WTC11 (cell line): ENCODE data around the gene BICD1. TPM values are rescaled to one million over a fixed set of nuclear protein-coding genes. Genes with fewer than 3 reads are reported as not detected.

Experiments
- ATAC-seq: fragments of 200-7000 bp; cut with Tn5 transposase; 2 replicates; pipeline ENCODE4 v1.10.0; 2021; ENCODE audit warnings: mild to moderate bottlenecking, moderate library complexity
- CTCF ChIA-PET: fragments of 300-600 bp; sonication (Branson Sonifier 250); formaldehyde crosslinking; loops from one replicate; lab custom pipeline; 2021; ENCODE audit warnings: antibody characterized with exemption; lab: Charles Lee
- POLR2A ChIA-PET: fragments of 350-600 bp; sonication (Branson Sonifier 250); formaldehyde crosslinking; loops from one replicate; lab custom pipeline; 2021; ENCODE audit warnings: antibody characterized with exemption; lab: Charles Lee
- DNase-seq: peaks from one replicate; pipeline ENCODE4 v3.0.0; 2021; ENCODE audit warnings: low spot score
- H3K27ac Mint-ChIP-seq: 2 replicates; pipeline ENCODE4 v1.8.0; 2021; ENCODE audit warnings: mixed read lengths
- H3K27me3 Mint-ChIP-seq: 2 replicates; pipeline ENCODE4 v1.8.0; 2021; ENCODE audit warnings: low read depth, mild to moderate bottlenecking, moderate library complexity, mixed read lengths
- H3K36me3 Mint-ChIP-seq: 2 replicates; pipeline ENCODE4 v1.8.0; 2021; ENCODE audit warnings: mixed read lengths
- H3K4me1 Mint-ChIP-seq: 2 replicates; pipeline ENCODE4 v1.8.0; 2022; ENCODE audit warnings: mixed read lengths
- H3K4me3 Mint-ChIP-seq: 2 replicates; pipeline ENCODE4 v1.8.0; 2021; ENCODE audit warnings: mild to moderate bottlenecking, moderate library complexity, mixed read lengths
- H3K9me3 Mint-ChIP-seq: 2 replicates; pipeline ENCODE4 v1.8.0; 2021; ENCODE audit warnings: mixed read lengths
- ATF1 ChIP-seq: sonication (generic); formaldehyde crosslinking; IDR thresholded peaks from 2 replicates; pipeline ENCODE4 v1.8.1; 2023; ENCODE audit warnings: mild to moderate bottlenecking, moderate library complexity, missing genetic modification reagents
- CREM ChIP-seq: sonication (generic); formaldehyde crosslinking; IDR thresholded peaks from 2 replicates; pipeline ENCODE4 v1.8.1; 2022; ENCODE audit warnings: mild to moderate bottlenecking, missing genetic modification reagents, moderate library complexity
- FOXJ3 ChIP-seq: sonication (generic); formaldehyde crosslinking; IDR thresholded peaks from 2 replicates; pipeline ENCODE4 v1.9.0; 2021; ENCODE audit warnings: missing genetic modification reagents, mild to moderate bottlenecking, borderline replicate concordance
- FOXP1 ChIP-seq: sonication (generic); formaldehyde crosslinking; IDR thresholded peaks from 2 replicates; pipeline ENCODE4 v1.8.0; 2022; ENCODE audit warnings: missing genetic modification reagents, mild to moderate bottlenecking, moderate library complexity, borderline replicate concordance
- GABPB1 ChIP-seq: sonication (generic); formaldehyde crosslinking; IDR thresholded peaks from 2 replicates; pipeline ENCODE4 v1.8.1; 2023; ENCODE audit warnings: mild to moderate bottlenecking, missing genetic modification reagents
- GRHL2 ChIP-seq: fragments of 250-450 bp; sonication (Bioruptor Pico); IDR thresholded peaks from 2 replicates; pipeline ENCODE4 v1.8.0; 2022; ENCODE audit warnings: mild to moderate bottlenecking, moderate library complexity; ENCODE audit not compliant: insufficient replicate concordance, severe bottlenecking
- JUN ChIP-seq: sonication (generic); formaldehyde crosslinking; IDR thresholded peaks from 2 replicates; pipeline ENCODE4 v1.8.0; 2023; ENCODE audit warnings: mild to moderate bottlenecking, missing genetic modification reagents
- NFYB ChIP-seq: sonication (generic); formaldehyde crosslinking; conservative IDR thresholded peaks from 2 replicates; pipeline ENCODE4 v1.8.0; 2022; ENCODE audit warnings: low read depth, missing genetic modification reagents
- NR2C2 ChIP-seq: sonication (generic); formaldehyde crosslinking; IDR thresholded peaks from 2 replicates; pipeline ENCODE4 v1.8.0; 2022; ENCODE audit warnings: mild to moderate bottlenecking, missing genetic modification reagents
- SMAD3 ChIP-seq: sonication (generic); formaldehyde crosslinking; IDR thresholded peaks from 2 replicates; pipeline ENCODE4 v1.8.0; 2022; ENCODE audit warnings: missing genetic modification reagents, mild to moderate bottlenecking, borderline replicate concordance
- TEAD4 ChIP-seq: sonication (generic); formaldehyde crosslinking; IDR thresholded peaks from 2 replicates; pipeline ENCODE4 v1.8.0; 2022; ENCODE audit warnings: mild to moderate bottlenecking, missing genetic modification reagents
- ZNF232 ChIP-seq: sonication (generic); formaldehyde crosslinking; IDR thresholded peaks from 2 replicates; pipeline ENCODE4 v1.8.0; 2022; ENCODE audit warnings: mild to moderate bottlenecking, missing genetic modification reagents
- total RNA-seq: library from RNA; stranded (reverse); gene quantifications from 3 replicates; pipeline ENCODE4 v1.2.3, GENCODE V29; 2021
- TF ChIP-seq, protein P1 (sequence below): sonication (generic); formaldehyde crosslinking; IDR thresholded peaks from 2 replicates; pipeline ENCODE4 v1.8.1; 2022; ENCODE audit warnings: mild to moderate bottlenecking, missing genetic modification reagents, moderate library complexity, borderline replicate concordance
- TF ChIP-seq, protein P2 (sequence below): fragments of 250-450 bp; sonication (Bioruptor Pico); IDR thresholded peaks from 2 replicates; pipeline ENCODE4 v1.9.0; 2021; ENCODE audit warnings: moderate library complexity, mild to moderate bottlenecking, inconsistent platforms, borderline replicate concordance
- TF ChIP-seq, protein P3 (sequence below): fragments of 250-450 bp; sonication (Bioruptor Pico); IDR thresholded peaks from 2 replicates; pipeline ENCODE4 v1.8.0; 2021; ENCODE audit warnings: mild to moderate bottlenecking
- TF ChIP-seq, protein P4 (sequence below): sonication (generic); formaldehyde crosslinking; IDR thresholded peaks from 2 replicates; pipeline ENCODE4 v1.8.0; 2022; ENCODE audit warnings: missing genetic modification reagents
- TF ChIP-seq, protein P5 (sequence below): sonication (generic); formaldehyde crosslinking; IDR thresholded peaks from 2 replicates; pipeline ENCODE4 v1.8.1; 2023; ENCODE audit warnings: mild to moderate bottlenecking, missing genetic modification reagents
- TF ChIP-seq, protein P6 (sequence below): sonication (generic); formaldehyde crosslinking; IDR thresholded peaks from 2 replicates; pipeline ENCODE4 v1.8.0; 2022; ENCODE audit warnings: mild to moderate bottlenecking, missing genetic modification reagents
- TF ChIP-seq, protein P7 (sequence below): fragments of 250-450 bp; sonication (Bioruptor Pico); IDR thresholded peaks from 2 replicates; pipeline ENCODE4 v1.9.0; 2021; ENCODE audit warnings: mild to moderate bottlenecking

BICD1 gene
- total RNA-seq, 1 experiment from 2014 or later, result 69.4 TPM

DNA sequence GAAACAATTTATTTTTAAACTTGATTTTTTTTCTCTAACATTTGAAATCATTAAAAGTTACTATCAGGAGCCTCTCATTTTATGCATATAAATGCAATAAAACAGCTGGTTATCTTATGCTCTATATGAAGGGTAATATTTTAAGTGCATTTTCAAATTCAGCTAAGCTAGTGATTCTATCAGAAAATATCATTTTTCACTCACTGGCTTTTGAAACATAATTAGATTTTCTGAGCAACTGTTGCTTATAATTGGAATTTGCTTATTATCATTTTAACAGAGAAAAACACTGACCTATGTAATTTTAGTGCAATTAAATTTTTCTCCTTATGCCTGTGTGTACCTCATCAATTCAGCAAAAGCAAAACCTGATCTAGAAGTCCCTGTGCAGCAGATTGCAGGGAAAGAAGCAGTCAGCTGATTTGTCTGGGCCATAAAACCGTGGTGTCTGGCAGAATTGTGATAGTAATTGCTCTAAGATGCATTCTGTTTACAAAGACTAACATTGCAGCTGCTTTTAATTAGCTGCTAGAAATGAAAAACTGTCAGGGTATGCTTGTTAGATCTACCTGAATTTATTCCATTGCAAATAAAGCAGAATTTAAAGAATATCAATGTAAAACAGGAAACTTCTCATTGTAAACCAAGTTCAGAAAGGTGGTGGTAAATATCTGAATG is 75.0 kb downstream of the BICD1 start:
- DNase-seq (no peak), ATAC-seq (no peak)
- H3K27me3 Mint-ChIP-seq, result no peaks in the 10 kb centered on the region
- H3K36me3 Mint-ChIP-seq, result peaks cover 5% of the 10 kb centered on the region
- TF ChIP-seq FOXJ3 (CRISPR knock-in tag), result no peak
- no peak for TF ChIP-seq FOXP1 (CRISPR knock-in tag)
- TF ChIP-seq ATF1, result no peak
- TF ChIP-seq, protein P1, sequence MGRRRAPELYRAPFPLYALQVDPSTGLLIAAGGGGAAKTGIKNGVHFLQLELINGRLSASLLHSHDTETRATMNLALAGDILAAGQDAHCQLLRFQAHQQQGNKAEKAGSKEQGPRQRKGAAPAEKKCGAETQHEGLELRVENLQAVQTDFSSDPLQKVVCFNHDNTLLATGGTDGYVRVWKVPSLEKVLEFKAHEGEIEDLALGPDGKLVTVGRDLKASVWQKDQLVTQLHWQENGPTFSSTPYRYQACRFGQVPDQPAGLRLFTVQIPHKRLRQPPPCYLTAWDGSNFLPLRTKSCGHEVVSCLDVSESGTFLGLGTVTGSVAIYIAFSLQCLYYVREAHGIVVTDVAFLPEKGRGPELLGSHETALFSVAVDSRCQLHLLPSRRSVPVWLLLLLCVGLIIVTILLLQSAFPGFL, result no peak
- no peak for TF ChIP-seq JUN
- no peak for TF ChIP-seq CREM (CRISPR knock-in tag)
- TF ChIP-seq, protein P2, sequence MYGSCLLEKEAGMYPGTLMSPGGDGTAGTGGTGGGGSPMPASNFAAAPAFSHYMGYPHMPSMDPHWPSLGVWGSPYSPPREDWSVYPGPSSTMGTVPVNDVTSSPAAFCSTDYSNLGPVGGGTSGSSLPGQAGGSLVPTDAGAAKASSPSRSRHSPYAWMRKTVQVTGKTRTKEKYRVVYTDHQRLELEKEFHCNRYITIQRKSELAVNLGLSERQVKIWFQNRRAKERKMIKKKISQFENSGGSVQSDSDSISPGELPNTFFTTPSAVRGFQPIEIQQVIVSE (CRISPR knock-in tag), result no peak
- TF ChIP-seq, protein P3, sequence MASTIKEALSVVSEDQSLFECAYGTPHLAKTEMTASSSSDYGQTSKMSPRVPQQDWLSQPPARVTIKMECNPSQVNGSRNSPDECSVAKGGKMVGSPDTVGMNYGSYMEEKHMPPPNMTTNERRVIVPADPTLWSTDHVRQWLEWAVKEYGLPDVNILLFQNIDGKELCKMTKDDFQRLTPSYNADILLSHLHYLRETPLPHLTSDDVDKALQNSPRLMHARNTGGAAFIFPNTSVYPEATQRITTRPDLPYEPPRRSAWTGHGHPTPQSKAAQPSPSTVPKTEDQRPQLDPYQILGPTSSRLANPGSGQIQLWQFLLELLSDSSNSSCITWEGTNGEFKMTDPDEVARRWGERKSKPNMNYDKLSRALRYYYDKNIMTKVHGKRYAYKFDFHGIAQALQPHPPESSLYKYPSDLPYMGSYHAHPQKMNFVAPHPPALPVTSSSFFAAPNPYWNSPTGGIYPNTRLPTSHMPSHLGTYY (CRISPR knock-in tag), result no peak
- TF ChIP-seq NFYB (CRISPR knock-in tag), result no peak
- no peak for TF ChIP-seq SMAD3 (CRISPR knock-in tag)
- POLR2A ChIA-PET, result no interaction called here
- H3K27ac Mint-ChIP-seq, result no peak overlapping the region
- peaks cover 1% of the 10 kb centered on the region; the same call in 1 of the 2 replicates for H3K9me3 Mint-ChIP-seq
- peaks cover 36% of the 10 kb centered on the region for H3K4me1 Mint-ChIP-seq
- no peak overlapping the region for H3K4me3 Mint-ChIP-seq
- CTCF ChIA-PET, result interaction anchor here (1.2 kb wide), 1 partner anchor 121 kb away, joined by 4 read pairs; no protein-coding TSS in a partner anchor

DNA sequence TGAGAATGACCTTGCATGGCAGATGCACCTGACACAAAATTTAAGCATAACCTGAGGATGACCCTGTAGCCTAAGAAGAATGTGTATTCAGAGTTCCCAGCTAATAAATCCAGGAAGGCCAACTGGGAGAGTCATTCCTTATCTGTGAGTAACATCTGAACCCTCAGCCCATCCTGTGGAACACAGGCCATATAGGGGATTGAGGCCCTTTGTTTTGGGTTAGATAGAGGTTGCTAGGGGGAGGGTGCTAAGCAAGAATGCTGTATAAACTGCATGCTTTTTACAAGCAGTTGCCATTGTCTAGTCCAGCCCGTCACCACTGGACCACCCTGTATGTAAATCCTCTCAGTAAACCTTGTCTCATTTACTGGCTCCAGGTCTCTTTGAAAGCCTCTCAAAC is 77.0 kb downstream of the BICD1 start:
- Mint-ChIP-seq H3K27ac (no peak overlapping the region), H3K36me3 (peaks cover 3% of the 10 kb centered on the region; the same call in 1 of the 2 replicates), H3K9me3 (no peaks in the 10 kb centered on the region), H3K4me3 (no peak overlapping the region), H3K4me1 (peaks cover 23% of the 10 kb centered on the region), H3K27me3 (no peaks in the 10 kb centered on the region)
- POLR2A ChIA-PET, result no interaction called here
- ATAC-seq, result peak; percentile 19; the same call in 1 of the 2 replicates
- DNase-seq, result no peak
- CTCF ChIA-PET, result no interaction called here
- no peak for TF ChIP-seq GABPB1 (CRISPR knock-in tag)
- no peak for TF ChIP-seq TEAD4 (CRISPR knock-in tag)
- TF ChIP-seq, protein P4, sequence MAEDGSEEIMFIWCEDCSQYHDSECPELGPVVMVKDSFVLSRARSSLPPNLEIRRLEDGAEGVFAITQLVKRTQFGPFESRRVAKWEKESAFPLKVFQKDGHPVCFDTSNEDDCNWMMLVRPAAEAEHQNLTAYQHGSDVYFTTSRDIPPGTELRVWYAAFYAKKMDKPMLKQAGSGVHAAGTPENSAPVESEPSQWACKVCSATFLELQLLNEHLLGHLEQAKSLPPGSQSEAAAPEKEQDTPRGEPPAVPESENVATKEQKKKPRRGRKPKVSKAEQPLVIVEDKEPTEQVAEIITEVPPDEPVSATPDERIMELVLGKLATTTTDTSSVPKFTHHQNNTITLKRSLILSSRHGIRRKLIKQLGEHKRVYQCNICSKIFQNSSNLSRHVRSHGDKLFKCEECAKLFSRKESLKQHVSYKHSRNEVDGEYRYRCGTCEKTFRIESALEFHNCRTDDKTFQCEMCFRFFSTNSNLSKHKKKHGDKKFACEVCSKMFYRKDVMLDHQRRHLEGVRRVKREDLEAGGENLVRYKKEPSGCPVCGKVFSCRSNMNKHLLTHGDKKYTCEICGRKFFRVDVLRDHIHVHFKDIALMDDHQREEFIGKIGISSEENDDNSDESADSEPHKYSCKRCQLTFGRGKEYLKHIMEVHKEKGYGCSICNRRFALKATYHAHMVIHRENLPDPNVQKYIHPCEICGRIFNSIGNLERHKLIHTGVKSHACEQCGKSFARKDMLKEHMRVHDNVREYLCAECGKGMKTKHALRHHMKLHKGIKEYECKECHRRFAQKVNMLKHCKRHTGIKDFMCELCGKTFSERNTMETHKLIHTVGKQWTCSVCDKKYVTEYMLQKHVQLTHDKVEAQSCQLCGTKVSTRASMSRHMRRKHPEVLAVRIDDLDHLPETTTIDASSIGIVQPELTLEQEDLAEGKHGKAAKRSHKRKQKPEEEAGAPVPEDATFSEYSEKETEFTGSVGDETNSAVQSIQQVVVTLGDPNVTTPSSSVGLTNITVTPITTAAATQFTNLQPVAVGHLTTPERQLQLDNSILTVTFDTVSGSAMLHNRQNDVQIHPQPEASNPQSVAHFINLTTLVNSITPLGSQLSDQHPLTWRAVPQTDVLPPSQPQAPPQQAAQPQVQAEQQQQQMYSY (CRISPR knock-in tag), result no peak
- no peak for TF ChIP-seq GRHL2 (CRISPR knock-in tag)
- TF ChIP-seq ZNF232 (CRISPR knock-in tag), result no peak
- TF ChIP-seq NR2C2 (CRISPR knock-in tag), result no peak
- TF ChIP-seq, protein P5, sequence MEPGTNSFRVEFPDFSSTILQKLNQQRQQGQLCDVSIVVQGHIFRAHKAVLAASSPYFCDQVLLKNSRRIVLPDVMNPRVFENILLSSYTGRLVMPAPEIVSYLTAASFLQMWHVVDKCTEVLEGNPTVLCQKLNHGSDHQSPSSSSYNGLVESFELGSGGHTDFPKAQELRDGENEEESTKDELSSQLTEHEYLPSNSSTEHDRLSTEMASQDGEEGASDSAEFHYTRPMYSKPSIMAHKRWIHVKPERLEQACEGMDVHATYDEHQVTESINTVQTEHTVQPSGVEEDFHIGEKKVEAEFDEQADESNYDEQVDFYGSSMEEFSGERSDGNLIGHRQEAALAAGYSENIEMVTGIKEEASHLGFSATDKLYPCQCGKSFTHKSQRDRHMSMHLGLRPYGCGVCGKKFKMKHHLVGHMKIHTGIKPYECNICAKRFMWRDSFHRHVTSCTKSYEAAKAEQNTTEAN (CRISPR knock-in tag), result no peak
- TF ChIP-seq, protein P6, sequence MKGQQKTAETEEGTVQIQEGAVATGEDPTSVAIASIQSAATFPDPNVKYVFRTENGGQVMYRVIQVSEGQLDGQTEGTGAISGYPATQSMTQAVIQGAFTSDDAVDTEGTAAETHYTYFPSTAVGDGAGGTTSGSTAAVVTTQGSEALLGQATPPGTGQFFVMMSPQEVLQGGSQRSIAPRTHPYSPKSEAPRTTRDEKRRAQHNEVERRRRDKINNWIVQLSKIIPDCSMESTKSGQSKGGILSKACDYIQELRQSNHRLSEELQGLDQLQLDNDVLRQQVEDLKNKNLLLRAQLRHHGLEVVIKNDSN, result no peak
- TF ChIP-seq, protein P3 (CRISPR knock-in tag), result no peak
- TF ChIP-seq, protein P7, sequence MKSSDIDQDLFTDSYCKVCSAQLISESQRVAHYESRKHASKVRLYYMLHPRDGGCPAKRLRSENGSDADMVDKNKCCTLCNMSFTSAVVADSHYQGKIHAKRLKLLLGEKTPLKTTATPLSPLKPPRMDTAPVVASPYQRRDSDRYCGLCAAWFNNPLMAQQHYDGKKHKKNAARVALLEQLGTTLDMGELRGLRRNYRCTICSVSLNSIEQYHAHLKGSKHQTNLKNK (CRISPR knock-in tag), result no peak
- TF ChIP-seq, protein P1, result no peak
